Measurements from ENCODE around the gene DLGAP1. TPM values are rescaled to one million over a fixed set of nuclear protein-coding genes. Genes with fewer than 3 reads are reported as not detected.

The DLGAP1 gene
- total and polyA plus RNA-seq, 2 of the 13 experiments (the other 11 are each of a cell fraction or from before 2014, with no cell fraction given), result 0.01 TPM; not detected in 1

- BruUV-seq (replicated peaks), result no TSS peak
- Histone ChIP-seq H4K20me1 (ENCODE audit: insufficient read depth, low read length) (no peaks in the 10 kb centered on the region), H3K4me3 (replicated peaks in 1 of 3; ENCODE audit: insufficient read depth in 1 of 3, low read depth in 2 of 3, low read length in 3 of 3) (no peak overlapping the region), H2AFZ (ENCODE audit: low read length) (no peak overlapping the region), H3K9me3 (ENCODE audit: low read length) (no peaks in the 10 kb centered on the region), H3K4me2 (ENCODE audit: low read depth, low read length) (no peak overlapping the region), H3K9ac (ENCODE audit: insufficient read depth, low read depth, low read length) (no peak overlapping the region), H3K36me3 (replicated peaks in 1 of 2; ENCODE audit: control insufficient read depth in 1 of 2, insufficient read depth in 2 of 2, low read length in 2 of 2) (no peaks in the 10 kb centered on the region), H3K27ac (ENCODE audit: extremely low read length, insufficient read depth, low read length) (no peak overlapping the region), H3K4me1 (ENCODE audit: insufficient read depth, low read length) (peaks cover 10% of the 10 kb centered on the region), H3K27me3 (ENCODE audit: control insufficient read depth in 1 of 2, insufficient read depth in 2 of 2, low read length in 2 of 2) (peaks cover 0 to under 1% of the 10 kb centered on the region in 2 experiments; a peak in 2 of 5 replicates), H3K79me2 (ENCODE audit: insufficient read depth, low read length) (no peaks in the 10 kb centered on the region)
- in situ Hi-C loops (cut with HindIII; ENCODE audit: extremely low pct_ligation_motif_present, low pct_unique_long_range_greater_than_20kb) (no loop called here), intact Hi-C loops (cut with micrococcal nuclease; ENCODE audit: unreplicated experiment) (no loop called here)
- DNase-seq (ENCODE audit: low spot score) (no peak), ATAC-seq (no peak), FAIRE-seq (no peak)
- POLR2A ChIA-PET, result no interaction called here
- CTCF ChIA-PET (ENCODE audit: low intra/inter-chr PET ratio, low total read pairs), result no interaction called here
- WGBS (ENCODE audit: low lambda C conversion rate), result 48% methylated on average over 5 of the region's 5 CpGs
- no peak for TF ChIP-seq AFF4 (CRISPR knock-in tag; IDR thresholded peaks at IDR 0.05)
- no peak for TF ChIP-seq LBX2 (CRISPR knock-in tag; IDR thresholded peaks at IDR 0.05; ENCODE audit: borderline replicate concordance)
- TF ChIP-seq ATF3 (CRISPR knock-in tag; IDR thresholded peaks at IDR 0.05), result no peak
- no peak for TF ChIP-seq TSC22D2 (CRISPR knock-in tag; IDR thresholded peaks at IDR 0.05; ENCODE audit: borderline replicate concordance)
- TF ChIP-seq MNT (IDR thresholded peaks at IDR 0.05), result no peak
- no peak for TF ChIP-seq ZNF614 (CRISPR knock-in tag; IDR thresholded peaks at IDR 0.05; ENCODE audit: borderline replicate concordance)
- TF ChIP-seq ZNF850 (CRISPR knock-in tag; conservative IDR thresholded peaks at IDR 0.05), result no peak
- TF ChIP-seq ZNF7 (CRISPR knock-in tag; IDR thresholded peaks at IDR 0.05), result no peak
- TF ChIP-seq ZBTB38 (CRISPR knock-in tag; IDR thresholded peaks at IDR 0.05), result no peak
- no peak for TF ChIP-seq CSRNP2 (CRISPR knock-in tag; conservative IDR thresholded peaks at IDR 0.05; ENCODE audit: low read depth)
- no peak for TF ChIP-seq ZNF784 (CRISPR knock-in tag; IDR thresholded peaks at IDR 0.05; ENCODE audit: borderline replicate concordance)
- TF ChIP-seq CERS6 (CRISPR knock-in tag; IDR thresholded peaks at IDR 0.05), result no peak
Measured at GRCh38 chr18:3530807-3531206, 924.3 kb downstream of the DLGAP1 start.

Data from HepG2 (cell line).